A549 (cell line): ENCODE measurements around the gene CLPTM1.

ENCODE experiments used
- POLR2A ChIP-seq: IDR thresholded peaks from 2 replicates; pipeline ENCODE4 v1.6.1; 2012; ENCODE audit warnings: mild to moderate bottlenecking, low read length
- TF ChIP-seq, protein P1 (sequence below): fragments of >200 bp; sonication (Bioruptor Twin); formaldehyde crosslinking; IDR thresholded peaks from 3 replicates; pipeline ENCODE4 v1.5.1; 2016

DNA sequence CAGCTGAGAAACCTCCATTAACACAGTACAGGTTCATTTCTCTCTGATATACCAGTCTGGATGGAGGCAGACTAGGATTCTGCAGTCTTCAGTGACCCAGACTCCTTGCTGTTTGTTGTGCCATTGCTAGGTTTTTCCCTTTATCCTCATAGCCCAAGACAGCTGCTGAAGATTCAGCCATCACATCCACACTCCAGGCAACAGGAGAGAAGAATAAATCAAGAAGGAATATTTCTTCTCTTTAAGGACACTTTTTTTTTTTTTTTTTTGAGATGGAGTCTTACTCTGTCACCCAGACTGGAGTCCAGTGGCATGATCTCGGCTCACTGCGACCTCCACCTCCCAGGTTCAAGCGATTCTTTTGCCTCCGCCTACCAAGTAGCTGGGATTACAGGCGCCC, 14.3 kb downstream of the CLPTM1 start:
- TF ChIP-seq POLR2A: no peak
- TF ChIP-seq, protein P1, sequence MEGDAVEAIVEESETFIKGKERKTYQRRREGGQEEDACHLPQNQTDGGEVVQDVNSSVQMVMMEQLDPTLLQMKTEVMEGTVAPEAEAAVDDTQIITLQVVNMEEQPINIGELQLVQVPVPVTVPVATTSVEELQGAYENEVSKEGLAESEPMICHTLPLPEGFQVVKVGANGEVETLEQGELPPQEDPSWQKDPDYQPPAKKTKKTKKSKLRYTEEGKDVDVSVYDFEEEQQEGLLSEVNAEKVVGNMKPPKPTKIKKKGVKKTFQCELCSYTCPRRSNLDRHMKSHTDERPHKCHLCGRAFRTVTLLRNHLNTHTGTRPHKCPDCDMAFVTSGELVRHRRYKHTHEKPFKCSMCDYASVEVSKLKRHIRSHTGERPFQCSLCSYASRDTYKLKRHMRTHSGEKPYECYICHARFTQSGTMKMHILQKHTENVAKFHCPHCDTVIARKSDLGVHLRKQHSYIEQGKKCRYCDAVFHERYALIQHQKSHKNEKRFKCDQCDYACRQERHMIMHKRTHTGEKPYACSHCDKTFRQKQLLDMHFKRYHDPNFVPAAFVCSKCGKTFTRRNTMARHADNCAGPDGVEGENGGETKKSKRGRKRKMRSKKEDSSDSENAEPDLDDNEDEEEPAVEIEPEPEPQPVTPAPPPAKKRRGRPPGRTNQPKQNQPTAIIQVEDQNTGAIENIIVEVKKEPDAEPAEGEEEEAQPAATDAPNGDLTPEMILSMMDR: no peak
